ENCODE data around the gene USP40.

Gene USP40

DNA sequence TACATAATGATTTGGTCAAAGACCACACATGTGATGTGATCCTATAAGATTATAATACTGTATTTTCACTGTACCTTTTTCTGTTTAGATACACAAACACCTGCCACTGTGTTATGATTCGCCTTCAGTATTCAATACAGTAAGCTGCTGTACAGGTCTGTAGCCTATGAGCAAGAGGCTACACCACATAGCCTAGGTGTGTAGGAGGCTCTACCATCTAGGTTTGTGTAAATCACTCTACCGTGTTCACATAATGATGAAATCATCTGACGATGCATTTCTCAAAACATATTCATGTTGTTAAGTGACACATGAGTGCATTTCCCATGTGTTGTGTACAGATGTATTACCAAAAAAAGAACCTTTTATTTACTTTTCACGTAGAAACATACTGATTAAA is 74.5 kb downstream of the USP40 start:
- DNase-seq = no peak

DNA sequence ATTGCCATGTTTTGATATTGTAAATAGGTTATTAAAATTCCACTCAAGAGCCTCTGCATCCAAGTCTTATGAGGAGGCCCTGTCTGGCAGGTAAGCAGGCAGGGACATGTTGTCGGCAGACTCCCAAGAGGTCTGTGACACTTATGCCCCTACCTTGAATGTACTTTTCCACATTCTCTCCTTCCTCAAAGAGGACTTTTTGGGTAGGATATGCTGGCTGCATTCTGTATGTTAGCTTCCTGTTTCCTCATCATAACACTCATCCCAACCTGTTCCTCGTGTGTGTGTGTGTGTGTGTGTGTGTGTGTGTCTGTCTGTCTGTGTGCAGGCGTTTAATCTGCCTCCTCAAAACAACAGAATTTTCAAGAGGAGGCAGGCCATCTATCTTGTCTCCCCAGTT is 75.3 kb downstream of the USP40 start:
- DNase-seq = no peak

DNA sequence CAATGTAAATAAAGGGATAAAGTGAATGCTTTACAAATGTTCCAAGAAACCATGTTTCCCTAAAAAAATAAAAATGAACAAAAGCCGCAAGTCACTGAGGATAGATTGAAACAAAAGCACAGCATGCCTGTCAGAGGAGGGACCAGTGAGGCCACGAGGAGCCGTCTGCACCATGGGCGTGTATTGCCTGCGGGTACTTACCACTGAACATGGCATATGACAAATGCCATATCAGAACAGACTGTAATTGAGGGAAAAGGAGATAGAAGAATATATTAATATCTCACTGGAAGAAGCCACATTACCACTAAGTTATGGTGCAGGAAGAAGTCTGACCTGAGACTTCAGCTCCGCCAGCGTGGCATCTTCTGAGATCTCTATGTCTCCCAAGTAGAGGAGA is 75.8 kb downstream of the USP40 start:
- no peak for DNase-seq

DNA sequence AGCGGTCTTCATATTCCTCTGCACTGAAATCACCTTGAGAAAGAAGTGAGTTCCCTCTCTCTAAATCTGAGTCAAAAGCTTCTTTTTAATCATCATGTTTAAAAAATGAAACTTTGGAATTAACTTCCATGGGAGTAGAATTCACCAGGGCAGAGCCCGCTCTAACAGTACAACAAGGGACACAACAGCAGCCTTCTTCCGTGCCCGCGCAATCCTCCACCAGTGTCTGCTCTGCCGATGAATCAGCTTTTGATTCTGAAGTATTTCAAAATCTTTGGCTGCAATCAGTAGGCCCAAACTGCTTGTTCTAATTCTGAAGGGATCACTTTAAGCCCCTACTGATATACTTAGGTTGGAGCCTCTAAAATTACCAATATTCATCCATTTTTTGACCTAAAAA is 76.9 kb downstream of the USP40 start:
- no peak for DNase-seq

DNA sequence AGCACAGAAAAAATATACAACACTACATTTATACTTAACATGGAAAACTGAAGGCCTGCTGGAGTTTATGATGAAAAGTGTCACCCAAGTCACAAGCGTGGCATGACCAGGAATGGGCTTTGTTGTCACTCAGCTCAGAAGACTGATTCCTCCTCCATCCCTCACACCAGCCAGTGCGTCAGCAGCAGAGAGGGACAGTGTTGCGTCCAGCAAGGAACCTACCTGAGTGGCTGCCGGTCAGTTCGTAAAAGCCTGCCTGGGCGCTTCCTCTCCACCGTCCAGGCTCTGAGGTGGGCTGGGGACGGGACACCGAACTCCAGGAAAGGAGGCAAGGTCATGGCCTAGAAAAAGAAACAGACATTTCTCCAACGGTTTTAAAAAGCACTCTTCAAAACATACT is 77.4 kb downstream of the USP40 start:
- DNase-seq = no peak

DNA sequence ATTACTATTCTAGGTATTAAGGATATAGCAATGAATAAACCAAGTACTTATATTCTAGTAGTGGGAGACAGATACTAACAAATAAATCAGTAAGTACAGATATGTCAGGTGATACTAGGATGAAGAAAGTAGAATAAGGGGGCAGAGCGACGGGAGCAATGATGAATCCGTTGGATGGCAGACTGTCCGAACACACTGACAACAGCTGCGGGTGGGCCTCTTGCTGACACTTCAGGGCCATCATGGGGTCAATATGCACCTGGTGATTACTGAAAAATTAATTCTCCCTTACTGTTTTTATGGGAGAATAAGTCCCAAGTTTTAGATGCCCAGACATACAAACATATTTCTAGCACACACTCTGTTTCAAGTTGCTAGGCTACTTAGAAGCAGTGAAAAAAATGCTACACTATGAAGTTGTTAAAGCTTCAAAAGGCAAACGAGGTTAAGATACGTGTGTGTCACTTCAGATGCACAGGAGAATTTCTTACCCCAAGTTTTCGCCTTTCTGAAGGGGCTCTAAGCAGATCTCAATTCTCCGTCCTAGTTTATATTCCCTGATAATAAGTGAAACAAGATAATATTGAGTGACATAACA is 78.7 kb downstream of the USP40 start:
- no peak for DNase-seq

DNA sequence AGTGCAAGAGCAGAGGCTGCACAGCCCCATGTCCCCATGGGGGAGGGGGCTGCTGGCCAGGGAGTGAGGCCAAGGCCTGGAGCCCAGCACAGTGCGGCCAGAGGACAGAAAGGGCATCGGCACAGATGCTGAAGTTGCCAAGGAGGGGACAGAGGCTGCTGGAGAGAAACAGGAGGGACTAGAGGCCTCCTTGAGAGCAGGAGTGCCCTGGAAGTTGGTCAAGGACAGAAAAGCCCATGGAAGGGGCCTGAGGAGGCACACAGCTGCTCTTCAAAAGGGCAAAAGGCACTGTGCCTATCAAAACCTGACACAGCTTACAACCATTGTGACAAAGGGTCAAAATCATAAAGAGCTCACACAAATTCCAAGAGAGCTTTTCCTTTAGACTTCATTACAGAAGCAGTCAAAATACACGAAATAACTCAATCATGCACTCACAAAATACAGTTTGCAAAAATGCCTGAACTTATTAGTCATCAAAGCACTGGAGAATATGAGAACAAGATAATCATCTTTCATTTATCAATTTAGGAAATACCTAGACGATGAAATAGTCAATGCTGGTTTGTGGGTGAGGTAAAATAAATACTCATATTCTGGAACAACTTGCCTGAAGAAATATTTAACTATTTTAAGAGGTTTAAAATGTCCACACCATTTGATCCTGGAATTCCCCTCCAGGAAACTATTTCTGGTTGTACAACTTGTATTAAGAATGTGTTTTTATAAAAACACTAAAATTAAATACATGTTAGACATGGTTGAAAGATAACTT is 79.6 kb downstream of the USP40 start:
- no peak for DNase-seq

DNA sequence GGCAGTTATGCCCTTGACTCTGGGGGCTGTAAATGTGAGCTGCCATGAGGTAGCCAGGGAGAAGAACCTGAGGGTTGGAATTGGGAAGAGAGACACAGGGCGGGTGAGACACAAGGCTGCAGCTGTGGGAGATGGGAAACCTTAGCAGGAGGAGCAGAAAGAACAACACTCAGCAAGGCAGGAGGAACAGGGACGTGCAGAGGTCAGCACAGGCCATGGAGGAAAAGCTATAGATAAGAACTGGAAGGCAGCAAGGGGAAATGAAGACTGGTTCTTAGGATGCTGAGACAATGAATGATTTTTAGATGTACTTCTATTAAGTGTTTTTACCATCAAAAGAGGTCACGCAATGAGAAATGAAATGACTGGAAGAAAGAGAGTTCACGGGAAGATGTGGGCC is 80.2 kb downstream of the USP40 start:
- no peak for DNase-seq

DNA sequence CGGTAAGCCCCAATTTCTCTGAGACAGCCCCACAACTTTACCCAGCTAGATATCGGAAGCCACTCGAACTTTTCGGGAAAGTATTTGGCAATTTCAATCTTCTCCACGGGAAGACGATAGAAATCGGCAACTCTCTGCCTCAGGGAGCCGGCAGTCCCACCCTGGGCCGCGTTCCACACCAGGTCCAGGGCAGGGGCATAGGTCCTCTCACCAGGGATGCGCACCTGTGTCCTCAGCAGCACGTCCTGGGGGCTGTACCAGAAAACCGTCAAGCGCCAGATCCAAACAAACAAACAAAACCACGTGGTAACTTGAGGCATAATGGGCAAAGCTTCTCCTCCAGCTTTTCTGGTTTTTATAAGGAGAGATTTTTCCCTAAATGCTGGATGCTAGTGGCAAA is 80.9 kb downstream of the USP40 start:
- DNase-seq = no peak

DNA sequence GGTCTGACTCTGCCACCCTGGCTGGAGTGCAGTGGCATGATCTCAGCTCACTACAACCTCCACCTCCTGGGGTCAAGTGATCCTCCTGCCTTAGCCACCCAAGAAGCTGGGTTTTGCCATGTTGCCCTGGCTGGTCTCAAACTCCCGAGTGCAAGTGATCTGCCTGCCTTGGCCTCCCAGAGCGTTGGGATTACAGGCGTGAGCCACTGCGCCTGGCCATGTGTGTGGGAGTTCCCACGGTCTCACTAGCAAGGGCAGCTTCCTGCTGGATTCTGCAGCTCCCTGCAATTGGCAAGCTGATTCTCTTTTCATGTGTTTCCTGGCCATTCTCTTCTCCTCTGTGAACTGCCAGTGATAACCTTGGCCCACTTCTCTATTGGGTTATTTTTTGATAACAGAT is 84.0 kb downstream of the USP40 start:
- DNase-seq = no peak

DNA sequence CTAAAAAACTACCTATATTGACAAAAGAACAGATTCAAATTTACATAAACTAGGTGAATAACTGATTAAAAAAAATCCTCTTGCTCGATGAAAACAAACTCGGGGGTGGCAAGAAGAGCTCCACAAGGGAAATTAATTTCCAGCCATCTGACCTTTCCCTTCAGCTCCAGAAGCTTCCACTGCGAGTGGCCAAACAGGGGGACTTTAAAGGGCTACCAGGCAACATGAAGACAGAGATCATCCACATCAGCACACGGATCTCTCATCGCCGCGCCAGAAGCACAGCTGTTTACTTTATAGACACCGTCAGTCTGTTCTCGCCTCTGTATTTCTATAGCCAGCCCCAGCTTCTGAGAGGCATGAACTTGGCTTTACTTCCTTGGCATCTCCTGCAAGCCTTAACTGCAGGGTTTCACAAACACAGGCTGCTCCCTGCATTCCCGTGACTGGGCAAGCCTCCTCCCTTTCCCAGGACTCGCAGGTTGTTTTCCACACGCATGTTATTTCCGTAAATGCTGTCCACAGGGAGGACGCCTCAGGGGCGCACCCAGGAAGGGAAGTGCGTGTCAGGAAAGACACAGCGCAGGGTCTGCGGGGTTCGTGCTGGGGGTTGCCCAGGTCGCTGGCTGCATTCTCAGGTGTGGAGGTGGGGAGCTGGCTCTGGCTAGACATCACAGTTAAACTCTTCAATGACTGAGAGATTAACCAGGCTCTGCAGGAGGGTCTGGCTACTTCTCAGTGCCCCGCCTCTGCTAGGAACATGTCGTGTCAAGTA is 85.0 kb downstream of the USP40 start:
- no peak for DNase-seq

DNA sequence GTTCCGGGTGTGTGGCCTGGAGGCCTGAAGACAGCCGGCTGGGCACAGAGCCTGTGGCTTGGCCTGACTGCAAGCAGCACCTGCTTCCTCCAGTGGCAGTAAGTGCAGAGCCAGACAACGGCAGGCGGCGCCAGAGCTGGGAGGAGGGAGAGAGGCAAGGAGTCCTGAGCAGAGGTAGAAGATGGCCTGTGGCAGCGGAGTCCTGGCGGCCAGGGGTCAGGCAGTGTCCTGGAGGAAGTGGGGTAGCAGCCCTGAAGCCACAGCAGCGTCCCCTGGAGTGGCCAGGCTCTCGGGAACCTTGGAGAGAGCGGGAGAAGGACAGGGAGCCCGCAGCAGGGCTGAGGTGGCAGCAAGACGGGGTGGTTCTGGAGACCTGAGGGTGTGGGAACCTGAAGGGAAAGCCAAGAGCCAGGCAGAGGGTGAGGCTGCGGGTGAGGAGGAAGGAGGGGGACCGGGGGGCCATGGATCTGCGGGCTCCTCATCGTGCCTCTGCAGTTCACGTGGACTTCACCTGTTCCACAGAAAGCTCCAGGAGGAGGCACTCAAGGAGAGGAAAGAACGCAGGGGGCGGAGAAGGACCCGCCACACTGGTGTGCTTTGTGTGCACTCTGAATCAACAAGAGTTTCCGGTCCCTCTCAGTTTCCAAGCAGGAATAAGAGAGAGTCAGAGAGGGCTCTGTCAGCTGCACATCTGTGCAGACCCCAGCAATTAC is 85.9 kb downstream of the USP40 start:
- no peak for DNase-seq

DNA sequence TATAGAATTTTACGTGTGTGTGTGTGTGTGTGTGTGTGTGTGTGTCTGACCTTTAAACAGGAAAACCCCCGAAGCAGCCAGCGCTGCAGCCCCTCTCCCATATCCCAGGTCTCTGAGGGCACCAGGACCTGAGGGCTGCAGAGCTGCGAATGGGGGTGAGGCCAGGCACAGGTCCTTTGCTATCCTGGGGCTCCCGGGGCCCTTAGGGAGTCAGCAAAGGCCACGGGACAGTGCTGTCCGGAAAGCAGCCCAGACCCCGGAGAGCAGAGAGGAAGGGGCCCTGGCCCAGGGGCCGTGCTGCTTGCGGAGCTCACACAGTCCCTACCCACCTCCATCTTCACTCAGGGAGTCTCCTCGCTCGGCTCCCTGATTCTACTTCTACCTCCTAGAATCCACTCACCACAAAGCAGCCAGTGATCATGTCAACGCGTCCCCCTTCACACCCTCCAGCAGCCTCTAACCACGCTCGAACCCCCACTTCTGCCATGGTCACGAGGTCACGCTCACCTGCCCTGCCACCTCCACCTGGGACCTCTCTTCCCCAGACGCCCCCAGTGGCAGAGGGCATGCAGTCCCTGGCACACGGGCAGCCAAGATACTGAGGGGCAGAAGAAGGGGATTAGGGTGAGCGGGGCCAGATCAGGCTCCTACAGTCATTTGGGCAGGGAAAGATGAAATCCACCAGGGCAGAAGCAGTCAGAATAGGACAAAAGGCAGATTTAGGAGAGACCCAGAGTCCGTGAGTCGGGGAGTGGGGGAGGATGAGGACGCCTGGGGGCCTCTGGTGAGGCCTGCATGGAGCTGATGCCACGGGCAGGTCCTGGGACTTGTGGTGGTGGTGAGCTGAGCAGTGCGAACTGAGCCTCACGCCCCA is 86.7 kb downstream of the USP40 start:
- no peak for DNase-seq

DNA sequence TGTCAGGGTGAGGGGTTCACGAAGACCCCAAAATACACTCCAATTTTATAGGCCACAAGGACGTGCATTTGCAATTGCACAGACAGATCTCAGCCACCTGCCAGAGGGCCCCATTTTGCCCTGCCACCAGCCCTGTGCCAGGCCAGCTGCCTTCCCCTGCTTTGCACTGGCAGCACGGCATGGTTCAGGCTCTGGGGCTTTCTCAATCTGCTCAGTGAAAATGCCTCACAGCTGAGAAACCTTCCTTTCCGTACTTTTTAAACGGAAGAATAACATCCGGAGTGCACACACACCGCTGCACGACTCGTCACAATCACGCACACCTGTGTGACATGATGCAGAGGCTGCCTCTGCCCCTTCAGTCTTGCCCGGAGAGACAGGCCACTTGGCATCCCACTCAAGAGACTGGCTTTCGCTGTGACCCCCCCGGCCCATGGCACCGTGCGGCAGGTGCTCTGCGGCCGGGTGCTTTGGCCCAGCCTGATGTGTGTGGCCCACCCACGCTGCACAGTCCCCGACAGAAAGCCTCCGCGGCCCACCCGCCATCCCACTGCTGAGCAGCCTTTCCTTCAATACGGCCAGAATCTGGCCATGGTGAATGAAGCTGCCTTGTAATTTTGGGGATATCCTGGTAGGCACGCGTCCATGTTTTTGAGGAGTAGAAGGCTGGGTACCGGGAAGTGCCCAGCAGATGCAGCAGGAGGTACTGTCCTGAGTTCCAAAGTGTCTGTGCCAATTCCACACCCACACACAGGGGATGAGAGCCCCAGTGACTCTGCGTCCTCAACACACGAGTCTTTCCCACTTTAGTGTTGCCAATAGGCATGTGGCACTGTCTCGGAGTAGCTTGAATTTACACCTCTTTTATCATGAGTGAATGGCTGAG is 88.8 kb downstream of the USP40 start:
- no peak for DNase-seq

DNA sequence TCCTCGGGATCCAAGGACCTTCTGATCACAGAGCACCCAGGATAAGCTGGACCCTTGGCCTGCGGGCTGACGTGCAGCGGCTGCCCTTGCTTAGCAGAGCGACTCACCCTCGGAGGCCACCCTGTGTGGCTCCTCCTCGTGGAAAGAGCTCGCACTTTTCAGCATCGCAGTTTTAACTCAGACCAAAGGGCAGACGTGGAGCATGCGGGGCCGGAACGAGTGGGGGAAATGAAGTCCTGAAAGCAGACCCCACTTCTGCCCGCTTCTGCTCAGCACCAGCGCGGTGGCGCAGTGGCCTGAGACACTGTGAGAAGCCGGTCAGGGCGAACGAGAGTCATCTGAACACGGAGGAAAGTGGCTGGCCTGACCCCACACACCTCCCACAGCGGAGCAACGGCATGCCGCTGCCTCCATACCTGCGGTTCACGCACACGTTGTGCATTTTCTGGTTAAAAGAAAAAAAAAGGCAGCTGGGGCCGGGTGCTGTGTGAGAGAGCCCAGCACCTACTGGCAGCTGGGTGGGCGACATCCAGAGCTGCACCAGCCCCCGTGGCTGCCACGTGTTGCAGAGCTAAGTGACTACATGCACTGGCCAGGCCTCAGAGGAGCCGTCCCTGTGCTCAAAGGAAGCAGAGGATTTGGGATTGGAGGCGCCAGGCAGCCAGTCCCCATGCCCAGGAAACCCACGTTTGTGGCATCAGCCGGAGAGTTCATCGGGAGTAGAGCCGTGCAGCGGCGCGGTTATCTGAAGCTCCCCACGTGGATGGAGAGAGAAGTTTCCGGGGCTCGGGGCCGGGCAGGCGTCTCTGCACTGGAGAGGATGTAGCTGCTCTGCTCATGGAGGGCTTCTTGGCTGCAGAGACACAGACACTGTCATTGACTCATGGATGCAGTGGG is 89.7 kb downstream of the USP40 start:
- peak; percentile 55 for DNase-seq

DNA sequence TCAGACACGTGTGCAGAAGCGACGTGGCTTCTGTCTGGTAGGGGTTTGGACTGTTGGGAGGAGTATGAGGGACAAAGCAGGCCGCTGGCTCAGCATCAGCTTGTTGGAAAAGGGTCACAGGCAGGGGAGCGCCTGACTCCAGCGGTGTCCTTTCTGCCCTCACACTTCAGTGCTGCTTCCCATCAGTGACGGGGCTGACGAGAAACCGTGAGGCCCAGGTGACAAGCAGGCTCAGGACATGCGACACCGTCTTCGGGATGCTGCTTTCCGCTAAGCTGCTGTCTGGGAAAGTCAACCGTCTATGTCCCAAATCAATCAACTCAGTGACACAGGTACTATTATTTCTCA is 90.5 kb downstream of the USP40 start:
- no peak for DNase-seq

DNA sequence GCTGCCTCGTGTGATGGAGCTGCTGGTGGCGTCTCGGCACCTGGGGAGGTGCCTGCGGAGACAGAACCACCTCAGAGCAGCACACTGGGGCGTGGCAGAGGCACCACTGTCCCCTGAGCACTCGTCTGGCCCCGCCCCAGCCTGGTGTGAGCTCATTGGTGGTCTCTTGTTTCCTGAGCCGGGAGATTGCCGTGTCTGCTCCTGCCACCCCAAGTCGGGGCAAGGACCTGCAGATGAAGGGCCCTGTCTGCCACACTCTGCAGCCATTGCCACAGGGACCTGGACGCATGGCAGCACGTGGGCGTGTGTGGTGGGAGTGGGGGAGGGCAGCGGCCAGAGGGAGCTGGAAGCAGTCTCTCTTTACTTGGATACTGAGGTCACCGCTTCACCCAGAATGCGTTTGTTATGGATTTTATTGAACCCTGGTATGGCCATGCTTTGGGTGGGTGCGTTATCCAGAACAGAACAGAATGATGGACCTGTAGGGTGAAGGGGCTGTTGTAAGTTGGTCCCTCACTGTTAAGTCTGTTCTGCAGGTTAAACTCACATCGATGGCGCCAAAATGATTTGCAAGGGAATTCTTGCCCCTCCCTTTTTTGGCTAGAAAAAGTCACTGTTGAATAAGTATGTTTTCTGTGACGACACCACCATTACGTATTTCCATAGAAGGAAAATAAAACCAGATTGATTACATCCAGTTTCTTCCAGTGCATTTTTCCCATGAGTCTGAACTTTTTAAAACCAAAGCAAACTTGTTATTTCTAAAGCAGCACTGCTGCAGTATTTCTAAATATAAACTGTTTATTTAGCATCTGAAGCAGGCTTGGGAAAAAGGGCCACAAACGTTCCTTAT is 92.0 kb downstream of the USP40 start:
- no peak for DNase-seq

DNA sequence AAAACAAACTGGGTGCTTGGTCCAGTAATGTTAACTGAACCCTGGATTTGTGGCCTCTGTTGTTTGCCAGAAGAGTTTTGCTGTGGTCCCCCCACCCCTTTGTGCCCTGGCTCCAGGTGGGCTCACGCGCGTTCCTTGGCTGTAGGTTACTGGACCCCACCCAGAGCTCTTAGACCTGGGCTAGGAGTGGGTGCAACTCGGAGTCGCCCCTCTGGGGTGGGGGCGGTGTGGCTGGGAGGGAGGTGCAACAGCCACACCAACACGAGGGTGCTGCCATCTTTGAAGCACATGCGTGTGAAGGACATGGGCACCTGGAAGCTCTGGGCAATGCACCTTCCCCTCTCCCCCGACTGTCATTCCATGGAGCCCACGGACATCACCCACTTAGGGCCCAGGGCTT is 92.7 kb downstream of the USP40 start:
- no peak for DNase-seq

DNA sequence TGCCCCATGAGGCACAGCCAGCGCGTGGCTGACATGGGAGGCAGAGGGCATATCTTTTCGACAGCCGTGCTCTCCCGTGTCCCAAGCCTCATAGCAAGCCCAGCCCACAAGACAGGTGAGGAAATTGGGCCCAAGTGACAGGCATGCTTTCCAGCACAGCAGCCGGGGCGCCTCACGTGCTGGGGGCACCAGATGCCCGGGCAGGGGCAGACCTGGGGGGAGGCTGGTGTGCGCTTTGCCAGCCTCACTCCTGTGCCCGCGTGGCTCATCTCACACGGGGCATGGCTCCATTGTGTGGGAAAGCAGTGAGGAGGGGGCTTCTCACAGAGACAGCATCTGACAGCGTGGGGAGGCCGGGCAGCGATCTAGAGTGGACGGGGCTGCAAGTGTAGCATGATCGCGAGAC is 93.2 kb downstream of the USP40 start:
- peak; percentile 56 for DNase-seq
